Spleen (tissue), 11 donors: ENCODE data around the gene C4orf50. TPM values are rescaled to one million over a fixed set of nuclear protein-coding genes. Genes with fewer than 3 reads are reported as not detected.

Experiments used
- DNase-seq: peaks from one replicate; pipeline ENCODE4 v3.0.0-alpha.2; 2020
- H3K27ac ChIP-seq, 8 donors: fragments of 200-600 bp; sonication (generic) in 7 of 8; 1 replicate in 4 of 8; 2 replicates in 4 of 8; pipeline versions ENCODE4 v1.5.0 to v1.8.0; 2016 to 2021; ENCODE audit warnings: inconsistent platforms in 4 of 8, mild to moderate bottlenecking in 4 of 8, moderate library complexity in 1 of 8
- H3K27me3 ChIP-seq, 7 donors: fragments of 200-600 bp; sonication (generic) in 6 of 7; replicated peaks in 1 of 7; 1 replicate in 4 of 7; 2 replicates in 3 of 7; pipeline versions ENCODE4 v1.5.0 to v1.8.0; 2016 to 2021; ENCODE audit warnings: inconsistent platforms in 3 of 7, mild to moderate bottlenecking in 1 of 7
- H3K36me3 ChIP-seq, 6 donors: fragments of 200-600 bp; sonication (generic) in 5 of 6; 1 replicate in 4 of 6; 2 replicates in 2 of 6; pipeline versions ENCODE4 v1.5.0 to v1.8.0; 2016 to 2021; ENCODE audit warnings: inconsistent platforms in 2 of 6
- H3K4me1 ChIP-seq, 6 donors: fragments of 200-600 bp; sonication (generic) in 5 of 6; 1 replicate in 3 of 6; 2 replicates in 3 of 6; pipeline versions ENCODE4 v1.5.0 to v1.8.0; 2016 to 2021; ENCODE audit warnings: inconsistent platforms in 3 of 6
- H3K4me3 ChIP-seq, 8 donors: fragments of 200-600 bp; sonication (generic) in 7 of 8; 1 replicate in 4 of 8; 2 replicates in 4 of 8; pipeline versions ENCODE4 v1.5.0 to v1.8.0; 2016 to 2021; ENCODE audit warnings: inconsistent platforms in 4 of 8, mild to moderate bottlenecking in 4 of 8, moderate library complexity in 2 of 8
- H3K9me3 ChIP-seq, 8 donors: fragments of 200-600 bp; sonication (generic) in 7 of 8; 1 replicate in 4 of 8; 2 replicates in 4 of 8; pipeline versions ENCODE4 v1.5.0 to v1.8.0; 2016 to 2021; ENCODE audit warnings: inconsistent platforms in 4 of 8
- CTCF ChIP-seq, 11 experiments: fragments of 200-600 bp in 7 of 11; fragments of 450-650 bp in 4 of 11; sonication (generic) in 4 of 11; IDR thresholded peaks in 8 of 11; conservative IDR thresholded peaks in 3 of 11; 1 replicate in 7 of 11; 2 replicates in 4 of 11; pipeline versions ENCODE4 v1.4.0 to v1.8.0; 2016 to 2021; ENCODE audit warnings: antibody characterized with exemption in 11 of 11, inconsistent platforms in 4 of 11, mild to moderate bottlenecking in 1 of 11
- POLR2A ChIP-seq, 3 donors: fragments of 450-650 bp; IDR thresholded peaks; one replicate each; pipeline ENCODE4 v1.5.1; 2017; ENCODE audit warnings: antibody characterized with exemption in 3 of 3, mild to moderate bottlenecking in 1 of 3
- POLR2AphosphoS5 ChIP-seq, 3 donors: sonication (generic); formaldehyde crosslinking; IDR thresholded peaks; one replicate each; pipeline ENCODE4 v1.5.1; 2017; ENCODE audit warnings: antibody characterized with exemption in 3 of 3
- WGBS, 5 donors: extraction: QIAGEN DNeasy Blood & Tissue Kit in 3 of 5; methylation state at CpG; one replicate each; pipeline versions ENCODE4 v1.1.5 to v1.1.7; 2013 to 2018; 5-methylcytosine and 5-hydroxymethylcytosine counted together
- intact Hi-C: fragments of 100-400 bp; cut with DNase I; formaldehyde crosslinking; loops from one replicate; pipeline ENCODE4 v1.15.0; 2023; ENCODE audit warnings: low total_unique reads
- polyA plus RNA-seq, 3 donors: library from polyadenylated mRNA; stranded (reverse); fragments of 200-250 nt; gene quantifications; one replicate each; pipeline ENCODE4 v1.2.1, GENCODE V29; 2013
- total RNA-seq, 7 donors: library from RNA; depleted of rRNA in 3 of 7; stranded (reverse); fragments of >200 nt in 3 of 7; fragmentation: NEBNext Ultra II Directional in 4 of 7; extraction: Animal tissue kit (Norgen Biotek cat#: 25700) in 4 of 7; gene quantifications; one replicate each; pipeline versions ENCODE4 v1.1.0 to v1.2.1, GENCODE V29; 2016 to 2021
- donor health status: healthy with polysubstance abuse.
- donor health status: DM: no; HTN: no; CAD: no; lungs with moderate emphysema.
- donor health status: DM: no; HTN: no; CAD: no.
- donor health status: Bipolar disorder and iron deficiency.
- donor health status: healthy.
- donor health status: DM: no; HTN: no; CAD: no.
- donor health status: DM: yes; HTN: yes; CAD: no.

C4orf50 gene
- total and polyA plus RNA-seq, 10 donors, result 0.02 to 2.5 (median 0.30) TPM

DNA sequence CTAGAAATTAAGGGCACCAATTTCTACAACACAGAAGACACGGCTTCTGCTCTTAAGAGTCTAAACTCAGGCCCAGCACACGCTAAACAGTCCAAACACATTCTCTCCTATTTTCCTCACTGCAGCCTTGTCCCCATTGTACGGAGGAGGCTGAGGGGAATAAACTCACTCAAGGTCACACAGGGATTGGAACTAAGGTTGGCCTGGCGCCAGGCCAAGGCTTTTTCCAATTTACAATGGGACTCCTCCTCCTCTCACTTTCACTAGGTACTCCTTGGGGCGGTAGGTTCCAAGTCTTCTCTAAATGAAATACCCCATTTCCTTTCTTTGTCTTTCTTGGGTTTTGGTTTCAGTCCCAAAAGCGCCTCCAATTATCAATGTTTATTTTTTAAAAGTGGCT, 76.6 kb downstream of the C4orf50 start:
- peak; percentile 17 for DNase-seq
- TF ChIP-seq POLR2AphosphoS5 (IDR thresholded peaks at IDR 0.05), result no peak
- TF ChIP-seq POLR2A (IDR thresholded peaks at IDR 0.05), result no peak
- no peak for TF ChIP-seq CTCF (IDR thresholded peaks at IDR 0.05 in 8 of 11, conservative IDR thresholded peaks at IDR 0.05 in 3 of 11)
- Histone ChIP-seq H3K27me3 (peaks cover 0 to 33% (median 0%) of the 10 kb centered on the region in 7 donors), H3K36me3 (no peaks in the 10 kb centered on the region), H3K4me3 (no peak overlapping the region), H3K4me1 (no peaks in the 10 kb centered on the region), H3K9me3 (peaks cover 0 to 23% (median 11%) of the 10 kb centered on the region in 8 donors), H3K27ac (no peak overlapping the region)
- WGBS, 5 donors, result 65 to 74% (median 73%) methylated on average over 6 of the region's 6 CpGs
- intact Hi-C loops, result no loop called here

DNA sequence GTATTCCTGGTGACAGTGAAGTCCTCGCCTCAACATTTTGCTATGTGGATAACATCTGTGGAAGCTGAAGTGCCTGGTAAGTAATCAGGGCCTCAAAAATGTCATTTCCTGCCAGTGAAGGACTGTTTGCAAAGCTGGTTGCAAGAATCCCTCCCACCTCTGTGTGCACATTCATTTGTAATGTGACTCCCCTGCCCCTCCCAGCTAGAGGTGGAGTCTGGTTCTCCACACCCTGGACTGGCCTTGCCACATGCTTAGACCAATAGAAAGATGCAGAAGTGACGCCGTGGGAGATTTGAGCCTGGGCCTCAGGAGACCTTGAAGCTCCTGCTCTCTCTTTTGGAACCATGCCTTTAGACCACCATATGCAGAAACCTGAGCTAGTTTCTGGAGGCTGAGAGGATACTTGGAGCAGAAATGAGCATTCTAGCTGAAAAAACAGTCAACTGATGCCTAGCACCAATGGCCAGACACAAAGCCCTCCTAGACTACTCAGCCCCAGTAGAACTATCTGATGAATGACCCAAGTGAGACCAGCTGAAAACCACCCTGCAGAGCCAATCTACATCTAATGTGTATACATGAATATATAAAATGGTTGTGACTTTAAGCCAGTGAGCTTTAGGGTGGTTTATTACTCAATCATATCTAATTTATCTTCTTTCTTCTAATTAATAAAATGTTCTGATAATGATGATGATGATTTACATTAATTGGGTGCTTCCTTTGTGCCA, 77.6 kb downstream of the C4orf50 start:
- Histone ChIP-seq H3K27ac (no peak overlapping the region), H3K9me3 (peaks cover 0 to 13% (median 3%) of the 10 kb centered on the region in 8 donors), H3K4me1 (no peaks in the 10 kb centered on the region), H3K36me3 (no peaks in the 10 kb centered on the region), H3K27me3 (peaks cover 0 to 27% (median 0%) of the 10 kb centered on the region in 7 donors), H3K4me3 (no peak overlapping the region)
- TF ChIP-seq POLR2A (IDR thresholded peaks at IDR 0.05) (no peak), CTCF (IDR thresholded peaks at IDR 0.05 in 8 of 11, conservative IDR thresholded peaks at IDR 0.05 in 3 of 11) (no peak), POLR2AphosphoS5 (IDR thresholded peaks at IDR 0.05) (no peak)
- 48 to 69% (median 60%) methylated on average over 3 of the region's 3 CpGs for WGBS, 5 donors
- intact Hi-C loops, result no loop called here
- peak; percentile 42 for DNase-seq

DNA sequence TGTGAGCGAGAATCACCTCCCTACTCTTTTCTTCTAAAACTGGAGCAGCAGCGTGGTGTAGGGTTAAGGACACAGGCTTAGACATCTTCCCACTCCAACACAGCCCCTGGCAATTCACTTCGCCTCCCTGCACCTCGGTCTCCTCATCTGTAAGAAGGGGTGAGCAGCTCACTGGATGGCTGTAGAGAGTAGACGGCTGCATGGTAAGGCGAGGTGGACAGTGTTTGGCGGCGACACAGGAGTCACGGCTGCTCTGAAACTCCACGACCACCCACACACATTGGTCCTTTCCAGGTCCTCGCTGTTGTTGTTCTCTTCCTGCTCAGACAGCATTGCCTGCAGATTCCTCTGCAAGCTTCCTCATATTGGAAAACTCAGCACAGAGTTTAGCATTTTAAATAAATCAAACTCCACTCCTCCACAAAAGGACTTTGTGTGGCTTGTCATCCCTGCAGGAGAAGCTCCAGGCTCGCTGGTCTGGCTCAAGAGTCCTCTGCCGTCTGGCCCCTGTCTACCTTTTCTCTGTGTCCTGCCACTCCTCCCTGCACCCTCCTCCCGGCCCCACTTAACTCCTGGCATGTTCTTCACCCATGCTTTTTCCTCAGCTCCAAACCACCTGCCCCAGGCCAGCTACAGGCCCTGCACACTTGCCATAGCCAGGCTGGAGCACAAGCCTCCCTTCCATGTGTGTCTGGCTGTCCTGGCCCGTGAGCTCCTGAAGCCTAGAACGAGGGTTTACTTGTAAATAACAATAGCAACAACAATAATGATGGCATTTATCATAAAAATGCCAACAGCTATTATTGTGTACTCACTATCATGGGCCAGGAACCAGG, 84.0 kb downstream of the C4orf50 start:
- H3K4me1 ChIP-seq, result no peaks in the 10 kb centered on the region
- 67 to 76% (median 69%) methylated on average over 16 of the region's 16 CpGs for WGBS, 5 donors

More for the DNA sequence above, 84.0 kb downstream of the C4orf50 start:
- Histone ChIP-seq H3K36me3 (no peaks in the 10 kb centered on the region), H3K9me3 (no peaks in the 10 kb centered on the region), H3K4me3 (no peak overlapping the region), H3K27me3 (peaks cover 0 to 29% (median 0%) of the 10 kb centered on the region in 7 donors), H3K27ac (no peak overlapping the region)
- DNase-seq, result no peak
- no peak for TF ChIP-seq CTCF (IDR thresholded peaks at IDR 0.05 in 8 of 11, conservative IDR thresholded peaks at IDR 0.05 in 3 of 11)
- TF ChIP-seq POLR2A (IDR thresholded peaks at IDR 0.05), result no peak
- no peak for TF ChIP-seq POLR2AphosphoS5 (IDR thresholded peaks at IDR 0.05)
- intact Hi-C loops, result no loop called here
